ENCODE data around the gene ABI3BP.

The ABI3BP gene

GRCh38 chr3:100715176-100715575 is 278.0 kb downstream of the ABI3BP start:
- no peak for DNase-seq

GRCh38 chr3:100710261-100710968 is 282.8 kb downstream of the ABI3BP start:
- DNase-seq: peak; percentile 49

- DNase-seq: peak; percentile 80
Measured at GRCh38 chr3:100709842-100710260, 283.4 kb downstream of the ABI3BP start.

GRCh38 chr3:100708989-100709841 is 284.0 kb downstream of the ABI3BP start, which contains the start of gene TFG:
TFG (plus strand) TSS chr3:100709494; CDS start chr3:100713686, 4,192 bp downstream.
- DNase-seq: peak; percentile 99

- no peak for DNase-seq
Measured at GRCh38 chr3:100708644-100708988, 284.6 kb downstream of the ABI3BP start.

GRCh38 chr3:100706365-100706764 is 286.9 kb downstream of the ABI3BP start:
- DNase-seq: no peak

- DNase-seq: no peak
Measured at GRCh38 chr3:100703865-100704264, 289.4 kb downstream of the ABI3BP start.

GRCh38 chr3:100702980-100703345 is 290.3 kb downstream of the ABI3BP start:
- DNase-seq: no peak

GRCh38 chr3:100702082-100702979 is 290.9 kb downstream of the ABI3BP start:
- no peak for DNase-seq

- DNase-seq: no peak
Measured at GRCh38 chr3:100700708-100701107, 292.5 kb downstream of the ABI3BP start.

All from left hindlimb (tissue), 1 donor.